Muscle of back (tissue), 11 donors: Measurements from ENCODE around the gene ENO4. TPM values are rescaled to one million over a fixed set of nuclear protein-coding genes. Genes with fewer than 3 reads are reported as not detected.

Experiments used
- DNase-seq, 3 donors: peaks; one replicate each; pipeline versions ENCODE4 v3.0.0 to v3.0.0-alpha.2; 2013
- polyA plus RNA-seq, 10 donors: library from polyadenylated mRNA; unstranded; fragments of 120-200 nt; gene quantifications; one replicate each; pipeline ENCODE4 v1.2.1, GENCODE V29; 2013; ENCODE audit not compliant: insufficient read length in 10 of 10

The ENO4 gene
- polyA plus RNA-seq, 10 donors = 0.27 to 1.2 (median 0.51) TPM

DNA sequence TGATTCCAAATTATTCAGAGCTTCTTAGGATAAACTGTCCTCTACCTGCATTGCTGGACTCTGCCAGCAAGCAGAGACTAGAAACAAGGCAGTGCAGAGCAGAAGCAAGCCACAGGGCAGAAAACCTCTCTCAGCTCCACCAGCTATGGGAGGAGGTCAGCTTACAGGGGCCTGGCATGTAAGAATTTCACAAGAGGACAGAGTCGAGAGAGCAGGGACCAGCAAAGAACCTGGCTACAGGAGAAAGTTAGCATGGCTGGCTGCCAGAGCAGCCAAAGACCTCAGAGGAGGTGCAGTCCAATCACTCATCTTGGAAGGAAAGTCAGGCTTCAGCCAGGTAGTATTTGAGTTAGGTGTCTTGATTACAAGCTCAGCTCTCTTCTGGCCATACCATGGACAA, 62.9 kb downstream of the ENO4 start:
- DNase-seq = no peak

- no peak for DNase-seq
Measured at GRCh38 chr10:116913695-116914094, 64.4 kb downstream of the ENO4 start.

DNA sequence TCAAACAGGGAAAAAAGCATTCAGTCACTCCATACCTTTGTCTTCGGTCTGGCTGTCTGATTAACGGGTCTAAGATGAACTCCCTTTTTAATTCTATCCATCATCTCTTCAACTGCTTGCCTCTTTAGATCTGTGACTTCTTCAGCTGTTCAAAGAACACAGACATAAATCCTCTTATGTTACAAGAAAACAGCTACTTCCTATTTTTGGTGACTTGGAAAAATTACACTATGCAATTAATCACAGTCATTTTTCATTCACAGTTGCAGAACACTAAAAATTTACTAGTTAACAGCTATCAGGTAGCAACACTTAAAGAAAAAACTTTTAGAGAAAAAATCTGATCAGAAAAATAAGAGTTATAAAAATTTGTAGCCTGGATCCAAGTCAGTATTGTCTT, 66.0 kb downstream of the ENO4 start:
- DNase-seq = no peak

DNA sequence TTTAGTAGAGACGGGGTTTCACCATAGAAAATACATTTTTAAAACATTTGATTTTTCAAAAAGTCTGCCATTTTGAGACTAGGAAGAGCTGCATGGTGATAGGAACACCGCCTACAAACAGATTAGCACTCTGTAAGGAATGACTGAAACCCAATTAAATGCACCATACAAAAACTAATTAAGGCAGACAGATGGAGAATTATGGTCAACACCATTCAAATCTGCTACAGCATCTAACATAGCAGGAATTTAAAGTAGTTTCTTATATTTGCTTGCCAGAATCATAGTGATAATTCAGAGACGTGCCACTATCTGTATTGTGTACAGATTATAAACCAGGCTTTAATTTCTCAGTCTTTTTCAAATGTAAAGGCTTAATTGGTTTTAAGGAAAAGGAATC, 68.2 kb downstream of the ENO4 start:
- DNase-seq = no peak

DNA sequence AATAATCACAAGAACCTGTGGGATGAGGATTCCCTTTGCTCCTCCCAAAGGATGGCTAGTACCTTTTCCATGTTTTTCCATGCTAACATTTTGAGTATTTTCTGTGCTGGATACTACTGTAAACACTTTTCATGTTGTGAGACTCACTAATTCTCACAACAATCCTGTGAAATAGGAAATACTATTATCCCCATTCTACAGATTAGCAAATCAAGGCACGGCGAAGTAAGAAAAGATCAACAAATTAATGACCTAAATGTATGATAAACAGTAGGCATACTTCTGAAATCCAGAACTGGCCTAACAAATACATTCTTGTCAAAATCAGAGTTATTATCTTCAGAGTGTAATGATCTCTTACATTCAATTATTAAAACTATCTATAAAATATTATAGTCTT, 69.3 kb downstream of the ENO4 start:
- no peak for DNase-seq

- no peak for DNase-seq
Measured at GRCh38 chr10:116919164-116919563, 69.9 kb downstream of the ENO4 start.

DNA sequence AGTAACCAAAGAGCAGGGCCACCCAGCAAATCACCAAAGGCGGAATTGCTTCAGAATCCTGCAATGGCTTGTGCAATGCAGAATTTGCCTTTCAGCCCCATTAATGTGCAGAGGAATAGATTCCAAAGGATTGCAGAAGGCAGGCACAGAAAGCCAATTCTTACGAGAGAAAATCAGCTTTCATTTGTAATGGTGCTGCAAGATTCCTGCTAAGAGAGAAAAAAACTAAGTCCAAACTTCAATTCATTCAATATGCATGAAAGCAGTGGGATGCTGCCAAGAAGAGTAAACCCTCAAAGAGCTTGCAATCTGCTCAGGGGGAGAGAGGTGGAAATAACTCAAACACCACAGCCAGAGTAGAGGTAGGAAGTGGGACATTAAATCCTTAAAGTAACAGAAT, 70.4 kb downstream of the ENO4 start:
- no peak for DNase-seq

- no peak for DNase-seq
Measured at GRCh38 chr10:116925056-116925455, 75.8 kb downstream of the ENO4 start.

DNA sequence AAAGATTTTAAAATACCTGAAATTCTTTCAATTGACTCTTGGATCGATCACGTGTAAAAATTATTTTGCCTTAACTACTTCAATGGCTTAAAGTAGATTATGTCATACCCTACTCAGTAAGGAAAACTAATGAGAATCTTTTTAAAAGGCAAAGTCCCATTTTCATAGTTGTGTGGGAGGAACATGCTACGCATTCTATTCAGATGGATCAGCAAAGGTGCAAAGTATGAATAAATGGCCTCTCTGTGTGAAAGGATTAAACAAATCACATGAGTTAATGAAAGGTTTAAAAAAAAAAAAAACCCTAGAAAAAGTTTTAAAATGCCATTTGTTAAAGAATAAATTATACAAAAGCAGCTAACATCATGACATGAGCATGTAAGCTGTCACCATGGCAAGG, 77.1 kb downstream of the ENO4 start:
- DNase-seq = no peak

GRCh38 chr10:116931806-116932205, 82.5 kb downstream of the ENO4 start:
- DNase-seq = no peak

Other genes with a start within 250 kb of the ENO4 start
- under 1 TPM in 4 of 10 donors, not detected in 6; 0.11 to 0.54 (median 0.35) TPM for gene PNLIPRP2, start 228.5 kb upstream of the ENO4 start, polyA plus RNA-seq
- 10 to 100 TPM in 2 of 10 donors, 1 to 10 TPM in 8; 5.6 to 11.1 (median 8.0) TPM for gene HSPA12A, start 106.9 kb upstream of the ENO4 start, polyA plus RNA-seq
- 10 to 100 TPM in 1 of 10 donors, 1 to 10 TPM in 9; 4.3 to 10.7 (median 7.1) TPM for gene SHTN1, start 155.7 kb downstream of the ENO4 start, polyA plus RNA-seq